ENCODE measurements around the gene ANGPT4.

GRCh38 chr20:858011-858410 is 58.1 kb downstream of the ANGPT4 start:
- TF ChIP-seq CTCF (IDR thresholded peaks at IDR 0.05 in 8 of 11, conservative IDR thresholded peaks at IDR 0.05 in 3 of 11) (no peak), POLR2A (IDR thresholded peaks at IDR 0.05) (no peak), POLR2AphosphoS5 (IDR thresholded peaks at IDR 0.05) (no peak)

Measured in spleen (tissue), 7 donors.